ENCODE results near the gene SLC2A2. TPM values are rescaled to one million over a fixed set of nuclear protein-coding genes. Genes with fewer than 3 reads are reported as not detected.

The SLC2A2 gene
- total and polyA plus RNA-seq, 2 donors = 0.09 TPM; not detected in 1

GRCh38 chr3:171054231-171054630, 27.7 kb upstream of the SLC2A2 start:
- 91% methylated on average over 1 of the region's 1 CpG for WGBS
- Histone ChIP-seq H3K27ac (ENCODE audit: low read depth) (no peak overlapping the region), H3K36me3 (ENCODE audit: insufficient read depth) (no peaks in the 10 kb centered on the region), H3K4me1 (ENCODE audit: insufficient read depth) (no peaks in the 10 kb centered on the region), H3K4me3 (ENCODE audit: low read depth, low read length) (no peak overlapping the region)
- DNase-seq (ENCODE audit: extremely low spot score) = no peak

DNA sequence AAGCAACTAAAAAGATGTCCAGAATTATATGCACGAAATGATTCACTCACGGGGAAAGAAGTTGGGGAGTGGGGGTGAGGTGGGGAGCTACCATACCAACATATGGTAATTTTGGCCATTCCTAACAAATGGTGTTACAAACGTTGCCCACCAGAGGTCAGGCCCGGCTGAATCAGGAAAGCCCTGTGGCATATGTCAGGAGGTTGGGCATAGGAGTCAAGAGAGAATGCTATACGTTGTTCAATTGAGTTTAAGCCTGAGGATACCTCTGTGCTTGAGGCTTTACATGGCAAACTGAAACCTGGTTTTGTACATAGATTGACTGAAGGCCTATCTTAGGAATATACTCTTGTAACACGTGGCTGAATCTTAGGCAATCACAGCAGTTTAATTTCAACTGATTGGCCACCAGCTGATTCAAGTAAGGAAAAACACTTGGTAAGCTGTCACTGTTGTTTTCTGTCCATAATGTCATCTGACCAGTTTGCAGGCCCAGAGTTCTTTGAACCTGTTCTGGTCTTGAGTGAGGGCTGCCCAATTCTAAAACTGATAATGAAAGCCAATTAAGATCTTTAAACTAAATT, 23.4 kb upstream of the SLC2A2 start:
- Histone ChIP-seq H3K4me3 (ENCODE audit: low read depth, low read length) (no peak overlapping the region), H3K36me3 (ENCODE audit: insufficient read depth) (no peaks in the 10 kb centered on the region), H3K27ac (ENCODE audit: low read depth) (no peak overlapping the region), H3K4me1 (ENCODE audit: insufficient read depth) (no peaks in the 10 kb centered on the region)
- 38% methylated on average over 6 of the region's 6 CpGs for WGBS
- no peak for DNase-seq (ENCODE audit: extremely low spot score)

DNA sequence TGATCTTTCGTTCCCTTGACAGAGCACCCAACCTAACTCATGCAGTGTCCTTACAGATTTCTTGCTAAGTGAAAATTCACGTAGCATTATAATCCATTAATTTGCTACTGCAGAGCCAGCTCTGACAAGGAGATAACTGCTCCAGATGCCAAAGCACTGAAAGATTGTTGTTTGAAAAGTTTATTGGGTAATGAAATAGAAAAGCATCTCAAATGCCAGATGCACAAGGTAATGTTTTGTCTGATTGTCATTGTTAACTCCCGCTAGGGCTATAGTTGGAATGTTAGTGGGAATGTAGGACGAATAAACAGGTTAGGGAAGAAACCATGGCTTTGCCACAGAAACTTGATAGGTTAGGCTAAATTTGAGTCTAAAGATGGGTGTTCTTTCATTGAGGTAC, 20.2 kb upstream of the SLC2A2 start:
- WGBS = 64% methylated on average over 4 of the region's 4 CpGs
- Histone ChIP-seq H3K27ac (ENCODE audit: low read depth) (no peak overlapping the region), H3K4me1 (ENCODE audit: insufficient read depth) (no peaks in the 10 kb centered on the region), H3K36me3 (ENCODE audit: insufficient read depth) (no peaks in the 10 kb centered on the region), H3K4me3 (ENCODE audit: low read depth, low read length) (no peak overlapping the region)
- no peak for DNase-seq (ENCODE audit: extremely low spot score)

GRCh38 chr3:171044835-171045793, 18.6 kb upstream of the SLC2A2 start:
- no peak overlapping the region for H3K4me3 ChIP-seq (ENCODE audit: low read depth, low read length)
- WGBS = 86% methylated on average over 14 of the region's 14 CpGs
- DNase-seq (ENCODE audit: extremely low spot score) = no peak

GRCh38 chr3:171044384-171044783, 17.9 kb upstream of the SLC2A2 start:
- Histone ChIP-seq H3K4me1 (ENCODE audit: insufficient read depth) (no peaks in the 10 kb centered on the region), H3K36me3 (ENCODE audit: insufficient read depth) (no peaks in the 10 kb centered on the region), H3K4me3 (ENCODE audit: low read depth, low read length) (no peak overlapping the region), H3K27ac (ENCODE audit: low read depth) (no peak overlapping the region)
- DNase-seq (ENCODE audit: extremely low spot score) = no peak
- WGBS = 36% methylated on average over 1 of the region's 1 CpG

More at GRCh38 chr3:171044835-171045793, 18.6 kb upstream of the SLC2A2 start:
- Histone ChIP-seq H3K36me3 (ENCODE audit: insufficient read depth) (no peaks in the 10 kb centered on the region), H3K4me1 (ENCODE audit: insufficient read depth) (no peaks in the 10 kb centered on the region), H3K27ac (ENCODE audit: low read depth) (no peak overlapping the region)

DNA sequence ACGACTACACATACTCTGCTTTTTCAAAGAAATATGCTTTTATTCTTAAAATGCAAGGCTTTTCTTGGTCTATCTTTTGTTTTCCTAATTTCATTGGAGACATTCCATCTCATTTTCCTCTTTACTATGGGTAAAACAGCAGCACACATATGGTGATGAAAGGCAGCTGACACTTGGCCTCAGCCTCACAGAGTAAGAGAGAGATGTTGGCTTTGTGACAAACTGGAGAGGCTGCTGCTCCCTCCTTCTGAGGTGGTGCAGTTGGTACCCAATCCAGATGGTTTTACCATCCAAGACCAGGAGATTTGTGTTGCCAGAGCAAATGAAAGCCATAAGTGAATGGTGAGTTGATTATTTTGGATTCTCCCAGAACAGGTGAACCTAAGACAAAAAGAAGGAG, 13.2 kb upstream of the SLC2A2 start:
- Histone ChIP-seq H3K4me3 (ENCODE audit: low read depth, low read length) (no peak overlapping the region), H3K4me1 (ENCODE audit: insufficient read depth) (no peaks in the 10 kb centered on the region), H3K36me3 (ENCODE audit: insufficient read depth) (no peaks in the 10 kb centered on the region), H3K27ac (ENCODE audit: low read depth) (no peak overlapping the region)
- 88% methylated on average over 1 of the region's 1 CpG for WGBS
- no peak for DNase-seq (ENCODE audit: extremely low spot score)

GRCh38 chr3:171038342-171038741, 11.8 kb upstream of the SLC2A2 start:
- Histone ChIP-seq H3K27ac (ENCODE audit: low read depth) (no peak overlapping the region), H3K4me3 (ENCODE audit: low read depth, low read length) (no peak overlapping the region), H3K4me1 (ENCODE audit: insufficient read depth) (no peaks in the 10 kb centered on the region), H3K36me3 (ENCODE audit: insufficient read depth) (no peaks in the 10 kb centered on the region)
- WGBS = 38% methylated on average over 1 of the region's 1 CpG
- DNase-seq (ENCODE audit: extremely low spot score) = no peak

GRCh38 chr3:171028779-171029232, 2.3 kb upstream of the SLC2A2 start:
- 20% methylated on average over 8 of the region's 8 CpGs for WGBS
- Histone ChIP-seq H3K4me3 (ENCODE audit: low read depth, low read length) (peak overlapping the region; percentile 0), H3K4me1 (ENCODE audit: insufficient read depth) (no peaks in the 10 kb centered on the region), H3K36me3 (ENCODE audit: insufficient read depth) (no peaks in the 10 kb centered on the region), H3K27ac (ENCODE audit: low read depth) (no peak overlapping the region)
- no peak for DNase-seq (ENCODE audit: extremely low spot score)

GRCh38 chr3:171028025-171028778, 1.7 kb upstream of the SLC2A2 start:
- no peaks in the 10 kb centered on the region for H3K4me1 ChIP-seq (ENCODE audit: insufficient read depth)
- no peak for DNase-seq (ENCODE audit: extremely low spot score)
- no peaks in the 10 kb centered on the region for H3K36me3 ChIP-seq (ENCODE audit: insufficient read depth)
- WGBS = 8% methylated on average over 39 of the region's 39 CpGs
- peak overlapping the region; percentile 0 for H3K4me3 ChIP-seq (ENCODE audit: low read depth, low read length)
- no peak overlapping the region for H3K27ac ChIP-seq (ENCODE audit: low read depth)

GRCh38 chr3:171023566-171023965, 3.0 kb downstream of the SLC2A2 start:
- H3K4me1 ChIP-seq (ENCODE audit: insufficient read depth) = no peaks in the 10 kb centered on the region
- no peaks in the 10 kb centered on the region for H3K36me3 ChIP-seq (ENCODE audit: insufficient read depth)
- no peak overlapping the region for H3K4me3 ChIP-seq (ENCODE audit: low read depth, low read length)
- no peak overlapping the region for H3K27ac ChIP-seq (ENCODE audit: low read depth)
- no peak for DNase-seq (ENCODE audit: extremely low spot score)

DNA sequence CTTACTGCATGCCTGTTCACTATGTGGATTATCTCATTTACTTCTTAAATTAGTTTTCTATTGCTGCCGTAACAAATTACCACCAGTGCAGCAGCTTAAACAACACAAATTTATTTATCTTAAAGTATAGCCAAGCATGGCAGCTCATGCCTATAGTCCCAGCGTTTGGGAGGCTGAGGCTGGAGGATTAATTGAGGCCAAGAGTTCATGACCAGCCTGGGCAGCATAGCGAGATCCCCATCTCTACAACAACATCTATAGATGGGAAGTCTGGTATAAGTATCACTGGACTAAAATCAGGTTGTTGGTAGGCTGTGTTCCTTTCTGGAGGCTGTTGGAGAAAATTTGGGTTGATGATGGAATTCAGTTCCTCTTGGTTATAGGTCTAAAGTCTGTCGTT, 5.1 kb downstream of the SLC2A2 start:
- no peak overlapping the region for H3K27ac ChIP-seq (ENCODE audit: low read depth)
- no peaks in the 10 kb centered on the region for H3K36me3 ChIP-seq (ENCODE audit: insufficient read depth)
- H3K4me3 ChIP-seq (ENCODE audit: low read depth, low read length) = no peak overlapping the region
- no peaks in the 10 kb centered on the region for H3K4me1 ChIP-seq (ENCODE audit: insufficient read depth)
- no peak for DNase-seq (ENCODE audit: extremely low spot score)
- WGBS = 86% methylated on average over 4 of the region's 4 CpGs

DNA sequence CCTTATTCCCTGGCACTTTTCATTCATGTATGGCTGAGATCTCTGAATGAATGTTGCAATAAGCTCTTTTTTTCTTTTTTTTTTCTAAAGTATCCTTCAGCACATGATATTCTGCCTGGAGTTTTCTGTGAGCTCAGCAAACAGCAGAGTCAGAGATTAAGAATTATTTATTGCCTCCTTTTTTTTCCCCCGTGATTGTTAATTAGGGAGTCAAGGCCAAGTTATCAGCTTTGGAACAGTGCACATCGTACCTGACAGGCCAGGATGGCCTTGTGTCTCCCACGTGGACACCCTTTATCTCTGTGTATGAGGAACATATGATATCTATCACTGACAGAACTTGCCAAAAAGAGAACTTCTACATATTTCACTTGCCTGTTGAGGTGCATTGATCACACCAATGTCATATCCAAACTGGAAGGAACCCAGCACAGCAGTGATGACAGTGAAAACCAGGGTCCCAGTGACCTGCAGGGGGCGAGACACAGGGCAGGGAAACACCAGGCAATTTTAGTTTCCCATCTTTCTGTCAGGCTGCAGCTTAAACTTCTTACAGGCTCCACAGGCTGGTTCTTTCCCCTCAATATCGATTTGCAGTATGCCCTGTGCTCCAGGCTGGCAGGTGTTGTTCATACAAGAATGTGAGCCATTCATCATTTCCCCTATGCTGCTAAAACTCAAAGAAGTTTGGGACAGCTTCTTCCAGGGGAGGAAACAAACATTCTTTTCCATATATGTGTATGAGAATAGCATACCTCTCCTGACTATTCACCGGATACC, 8.2 kb downstream of the SLC2A2 start:
- H3K27ac ChIP-seq (ENCODE audit: low read depth) = no peak overlapping the region
- no peaks in the 10 kb centered on the region for H3K4me1 ChIP-seq (ENCODE audit: insufficient read depth)
- 40% methylated on average over 6 of the region's 6 CpGs for WGBS
- no peak for DNase-seq (ENCODE audit: extremely low spot score)
- H3K36me3 ChIP-seq (ENCODE audit: insufficient read depth) = no peaks in the 10 kb centered on the region
- H3K4me3 ChIP-seq (ENCODE audit: low read depth, low read length) = no peak overlapping the region
